HG03139 (cell line): ENCODE results near the gene RIPOR1.

Source experiments
- ATAC-seq: cut with Tn5 transposase; IDR thresholded peaks from one replicate; pipeline ENCODE4 v1.9.1; 2021; ENCODE audit not compliant: unreplicated experiment

RIPOR1 gene

DNA sequence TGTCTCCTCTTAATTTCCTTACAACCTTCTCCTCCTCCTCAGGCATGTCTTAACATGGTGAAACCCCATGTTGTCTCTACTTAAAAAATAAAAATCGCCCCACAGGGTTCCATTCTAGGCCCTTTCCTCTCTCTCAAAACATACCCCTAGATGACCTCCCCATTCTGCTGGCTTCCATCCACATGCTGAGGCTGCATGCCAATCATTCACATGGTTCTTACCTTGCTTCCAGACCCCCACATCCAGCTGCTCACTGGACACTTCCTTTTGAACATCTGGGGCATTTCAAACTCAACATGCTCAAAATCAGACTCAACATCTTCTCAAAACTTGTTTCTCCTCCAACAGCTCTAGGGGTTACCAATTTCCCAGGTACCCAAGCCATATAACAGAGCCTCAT is 21.3 kb downstream of the RIPOR1 start:
- no peak for ATAC-seq

DNA sequence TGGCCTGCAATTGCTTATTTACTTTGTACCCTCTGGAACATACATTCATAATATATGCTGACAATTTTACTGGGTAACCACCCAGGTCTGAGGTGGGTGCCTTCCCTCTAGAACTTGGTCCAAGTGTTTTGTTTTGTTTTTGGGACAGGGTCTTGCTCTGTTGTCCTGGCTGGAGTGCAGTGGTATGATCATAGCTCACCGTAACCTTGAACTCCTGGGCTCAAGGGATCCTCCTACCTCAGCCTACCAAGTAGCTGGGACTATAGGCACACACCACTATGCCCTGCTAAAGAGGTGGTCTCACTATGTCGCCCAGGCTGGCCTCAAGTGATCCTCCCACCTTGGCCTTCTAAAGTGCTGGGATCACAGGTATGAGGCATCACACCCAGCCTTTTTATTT is 22.5 kb downstream of the RIPOR1 start:
- no peak for ATAC-seq

DNA sequence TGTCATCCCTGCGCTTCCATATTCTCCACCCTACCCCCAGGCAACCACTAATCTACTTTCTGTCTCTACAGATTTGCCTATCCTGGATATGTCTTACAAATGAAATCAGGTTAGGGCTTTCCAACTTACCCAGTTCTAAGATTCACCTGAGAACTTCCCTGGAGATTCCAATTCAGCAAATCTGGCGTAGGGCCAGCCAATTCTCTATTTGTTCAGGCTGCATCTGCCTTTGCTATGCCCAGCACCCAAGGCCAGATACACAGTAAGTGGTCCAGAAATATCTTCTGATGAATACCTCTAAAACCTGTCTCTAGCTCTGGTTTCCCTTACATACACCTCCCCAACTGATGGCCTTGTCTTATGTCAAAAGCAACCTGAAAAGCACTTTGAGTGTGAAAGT is 23.3 kb downstream of the RIPOR1 start:
- no peak for ATAC-seq

DNA sequence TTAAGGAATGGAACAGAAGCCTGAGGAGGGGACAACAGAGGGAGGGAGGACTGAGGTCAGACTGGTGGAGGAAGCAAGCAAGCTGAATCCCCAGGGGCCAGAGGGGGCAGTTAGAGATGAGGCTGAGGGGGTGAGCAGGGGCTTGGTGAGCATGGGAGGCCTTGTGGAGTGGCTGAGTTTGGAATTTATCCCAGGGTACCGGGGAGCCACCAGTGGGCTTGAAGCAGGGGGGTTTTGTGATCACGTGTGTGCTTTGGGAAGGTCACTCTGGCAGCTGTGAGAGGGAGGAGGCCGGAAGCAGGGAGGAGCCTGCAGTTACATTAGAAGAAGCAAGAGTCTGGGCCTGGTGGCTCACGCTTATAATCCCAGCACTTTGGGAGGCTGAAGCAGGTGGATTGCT is 23.8 kb downstream of the RIPOR1 start:
- ATAC-seq = no peak

DNA sequence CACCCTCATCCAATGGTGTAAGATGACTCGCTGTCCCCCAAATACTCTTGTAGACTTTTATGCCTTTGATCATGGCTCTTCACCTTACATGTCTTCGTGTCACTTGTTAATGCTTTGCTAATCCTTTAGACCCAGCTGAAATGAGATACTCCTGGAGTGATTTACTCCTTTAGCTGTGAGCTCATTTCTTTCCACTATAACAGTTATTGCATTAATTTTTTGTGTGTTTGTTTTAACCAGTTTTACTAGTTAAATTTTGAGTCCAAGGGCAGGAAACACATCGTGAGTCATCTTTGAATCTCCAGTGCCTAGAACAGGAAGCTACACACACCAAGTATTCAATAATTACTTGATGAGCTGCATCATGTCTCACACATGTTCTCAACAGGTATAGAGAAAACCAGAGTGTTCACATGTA is 27.2 kb downstream of the RIPOR1 start:
- no peak for ATAC-seq

DNA sequence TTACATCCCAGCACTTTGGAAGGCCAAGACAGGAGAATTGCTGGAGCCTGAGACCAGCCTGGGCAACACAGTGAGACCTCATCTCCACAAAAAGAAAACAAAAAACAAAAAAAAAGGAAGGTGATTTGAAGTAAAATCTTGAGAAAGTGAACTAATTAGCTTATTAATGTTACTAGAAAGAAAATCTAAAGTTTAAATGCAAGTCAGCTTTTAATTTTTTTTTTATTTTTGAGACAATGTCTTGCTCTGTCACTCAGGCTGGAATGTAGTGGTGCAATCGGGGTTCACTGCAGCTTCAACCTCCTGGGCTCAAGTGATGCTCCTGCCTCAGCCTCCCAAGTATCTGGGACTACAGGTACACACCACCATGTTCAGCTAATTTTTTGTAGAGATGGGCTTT is 30.2 kb downstream of the RIPOR1 start:
- no peak for ATAC-seq

DNA sequence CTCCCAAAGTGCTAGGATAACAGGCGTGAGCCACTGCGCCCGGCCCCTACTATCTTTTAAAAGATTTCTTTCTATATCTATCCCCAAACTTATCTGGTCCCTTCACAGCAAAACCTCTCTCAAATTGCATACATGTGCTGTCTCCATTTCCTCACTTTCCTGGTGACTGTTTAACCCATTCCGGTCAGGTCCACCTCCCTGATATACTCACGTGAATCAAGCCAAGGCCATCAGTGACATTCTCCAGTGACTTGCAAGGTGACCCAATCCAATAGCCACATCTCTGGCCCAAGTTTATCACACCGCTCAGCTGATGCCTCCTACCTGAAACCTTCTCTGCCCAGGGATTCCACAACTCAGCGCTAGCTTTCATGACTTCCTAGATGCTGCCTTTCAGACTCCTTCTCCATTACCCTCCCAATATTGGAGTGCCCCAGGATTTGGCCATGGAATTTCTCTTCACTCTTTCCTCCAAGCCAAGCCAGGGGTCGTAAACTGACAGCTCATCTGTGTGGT is 32.3 kb downstream of the RIPOR1 start:
- no peak for ATAC-seq

DNA sequence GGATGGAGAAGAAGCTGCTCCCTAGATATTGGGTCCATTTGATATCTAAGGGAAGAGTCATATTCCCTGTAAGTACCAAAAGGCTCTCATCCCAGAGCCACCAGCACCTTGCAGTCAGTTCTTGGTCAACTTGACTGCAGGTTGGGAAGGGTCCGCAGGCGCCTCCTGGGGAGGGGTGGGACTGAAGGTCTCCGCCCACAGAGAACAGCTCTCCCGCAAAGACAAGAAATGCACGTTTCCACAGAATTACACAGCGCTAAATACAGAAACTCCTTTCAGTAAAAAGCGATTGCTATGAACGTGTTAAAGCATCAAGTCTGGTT is 32.8 kb downstream of the RIPOR1 start:
- ATAC-seq = no peak

DNA sequence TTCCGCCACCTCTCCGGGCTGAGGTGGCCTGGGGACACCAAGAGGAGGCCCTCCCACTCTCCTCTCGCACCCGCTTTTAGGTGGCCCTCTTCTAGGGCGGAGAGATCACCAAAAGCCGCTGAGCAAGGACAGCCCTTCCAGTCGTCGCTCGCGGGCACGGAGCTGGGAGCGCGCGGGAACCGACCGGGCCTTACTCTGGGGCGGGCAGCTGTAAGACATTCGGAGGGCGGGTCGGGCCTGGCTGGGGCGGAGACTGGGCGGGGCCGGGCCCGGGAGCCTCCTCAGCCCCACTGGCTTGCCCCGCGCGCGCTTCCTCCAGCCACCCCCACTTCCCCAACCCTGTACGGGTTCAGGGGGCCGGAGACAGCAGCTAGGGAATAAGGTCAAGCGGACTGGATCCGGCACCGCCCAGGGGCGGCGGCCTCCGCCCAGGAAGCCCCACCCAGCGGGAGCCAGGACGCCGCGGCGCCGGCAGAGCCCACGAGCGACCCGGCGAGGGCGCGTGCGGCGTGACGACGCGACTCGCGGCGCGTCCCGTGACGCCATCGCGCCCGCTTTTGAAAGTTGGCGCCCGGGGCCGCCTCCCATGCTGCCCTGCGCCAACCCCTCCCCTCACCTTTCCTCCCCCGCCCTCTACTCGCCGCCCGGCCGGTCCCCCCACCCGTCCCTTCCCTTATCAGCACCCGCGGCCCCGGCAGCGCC is 33.3 kb downstream of the RIPOR1 start:
- ATAC-seq = peak; percentile 74

DNA sequence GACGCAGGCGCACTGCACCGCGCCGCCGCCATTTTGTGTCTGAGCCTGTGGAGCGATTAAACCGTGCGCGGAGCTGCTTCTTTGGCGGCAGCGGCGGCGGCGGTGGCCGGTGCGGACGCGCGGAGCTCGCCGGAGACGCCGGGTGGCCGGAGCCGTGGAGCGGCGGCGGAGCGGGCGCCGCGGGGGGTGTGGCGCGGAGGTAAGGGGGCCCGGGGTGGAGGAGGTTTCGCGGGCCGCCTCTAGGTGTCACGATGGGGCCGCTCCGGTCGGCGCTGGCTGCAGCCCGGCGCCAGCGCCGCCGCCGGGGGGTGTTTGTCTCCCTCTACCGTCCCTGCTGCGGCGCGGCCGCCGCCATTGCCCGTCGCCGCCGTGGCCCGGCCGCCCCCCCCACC is 33.9 kb downstream of the RIPOR1 start, which contains the start of gene CTCF:
TSS of gene CTCF (plus strand) at position 1 of the 392 bp plus-strand sequence. CDS start 48,307 bp downstream, outside the sequence.
- peak; percentile 43 for ATAC-seq

DNA sequence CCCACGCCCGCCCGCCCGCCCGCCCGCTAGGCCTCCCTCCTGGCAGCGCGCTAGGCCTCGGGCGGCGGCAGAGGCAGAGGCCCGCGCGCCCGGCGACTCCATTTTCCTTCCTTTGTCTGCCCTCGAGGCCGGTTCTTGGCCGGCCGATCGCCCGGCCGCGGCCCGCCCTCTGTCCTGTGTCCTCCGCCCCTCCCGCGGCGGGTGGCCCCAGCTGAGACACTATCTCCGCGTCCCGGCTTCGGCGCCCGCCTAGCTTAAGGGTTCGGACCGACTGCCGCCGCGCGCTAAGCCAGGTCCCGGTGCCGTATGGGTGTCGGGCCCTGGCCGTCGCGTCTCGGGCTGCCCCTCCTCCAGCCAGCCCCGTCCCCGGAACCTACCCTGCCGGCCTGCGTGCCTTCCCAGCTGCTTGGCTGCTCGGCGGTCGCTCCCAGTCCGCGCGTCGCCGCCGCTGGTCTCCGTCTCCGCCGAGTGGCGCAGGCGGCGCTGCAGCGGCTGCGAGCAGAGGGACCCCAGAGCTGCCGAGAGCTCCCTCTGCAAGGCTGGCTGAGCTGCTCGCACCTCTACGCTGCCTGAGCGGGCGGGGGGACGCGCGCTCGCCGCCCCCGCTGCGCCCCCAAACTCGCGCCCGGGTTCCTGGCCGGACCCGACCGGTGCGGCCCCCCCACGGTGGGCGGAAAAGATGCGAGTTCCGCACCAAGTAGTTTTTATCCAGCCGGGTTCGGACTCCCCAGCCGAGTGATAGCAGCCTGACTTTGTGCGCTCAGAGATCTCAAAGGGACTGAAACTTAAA is 34.5 kb downstream of the RIPOR1 start:
- peak; percentile 9 for ATAC-seq

DNA sequence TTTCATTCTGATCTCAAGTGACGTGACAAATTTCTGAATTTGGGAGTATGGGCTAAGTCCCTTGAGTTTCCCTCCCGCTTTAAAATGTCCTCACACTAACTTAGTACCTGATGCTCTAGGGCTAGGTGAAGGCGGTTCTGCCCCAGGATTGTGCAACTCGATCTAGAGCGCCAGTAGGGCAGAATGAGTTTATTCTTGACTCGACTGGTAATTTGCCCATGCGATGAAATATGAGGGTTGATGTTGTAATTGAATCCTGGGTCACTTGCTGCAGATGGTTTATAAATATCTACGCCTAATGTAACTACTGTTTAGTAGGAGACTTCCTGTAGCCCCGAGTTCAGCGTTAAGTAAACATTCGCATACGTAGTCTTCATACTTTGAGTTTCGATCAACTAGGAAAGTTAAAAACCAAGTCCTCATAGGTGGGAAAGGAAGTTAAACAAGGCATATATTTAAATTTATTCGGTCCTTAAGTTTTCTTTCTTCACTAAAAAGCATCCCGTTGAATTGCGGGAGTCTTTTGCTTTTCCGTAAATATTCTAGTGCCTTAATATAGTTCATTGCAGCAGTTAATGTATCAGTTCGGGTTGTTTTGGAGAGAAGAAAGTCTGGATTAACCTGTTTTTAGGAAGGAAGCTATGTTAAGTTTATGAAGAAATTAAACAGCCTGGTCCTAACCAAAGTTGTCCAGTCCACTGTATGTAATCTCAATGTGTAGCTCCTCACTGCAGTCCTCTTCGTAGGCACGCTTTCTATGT is 35.3 kb downstream of the RIPOR1 start:
- no peak for ATAC-seq

DNA sequence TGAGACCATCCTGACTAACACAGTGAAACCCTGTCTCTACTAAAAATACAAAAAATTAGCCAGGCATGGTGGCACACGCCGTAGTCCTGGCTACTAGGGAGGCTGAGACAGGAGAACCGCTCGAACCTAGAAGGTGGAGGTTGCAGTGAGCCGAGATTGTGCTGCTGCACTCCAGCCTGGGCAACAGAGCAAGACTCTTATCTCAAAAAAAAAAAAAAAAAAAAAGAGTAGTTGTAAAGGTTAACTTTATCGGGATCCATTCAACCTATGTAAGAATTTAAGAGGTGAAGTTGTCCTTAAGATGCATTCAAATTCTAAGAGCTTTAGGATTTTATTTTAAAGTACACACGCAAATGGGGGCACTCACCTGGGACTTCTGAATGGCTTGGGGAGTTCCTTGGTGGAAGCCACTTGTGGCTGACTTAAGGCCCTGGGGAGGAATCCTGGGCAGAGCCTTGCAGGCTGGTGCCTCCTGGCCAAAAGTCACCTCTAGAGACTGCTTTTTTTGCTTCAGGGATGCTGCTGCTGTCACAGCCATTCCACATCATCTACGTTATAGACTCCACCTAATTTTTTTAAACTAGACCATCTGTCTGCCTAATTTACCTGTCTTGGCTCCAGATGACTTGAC is 37.0 kb downstream of the RIPOR1 start:
- ATAC-seq = no peak

DNA sequence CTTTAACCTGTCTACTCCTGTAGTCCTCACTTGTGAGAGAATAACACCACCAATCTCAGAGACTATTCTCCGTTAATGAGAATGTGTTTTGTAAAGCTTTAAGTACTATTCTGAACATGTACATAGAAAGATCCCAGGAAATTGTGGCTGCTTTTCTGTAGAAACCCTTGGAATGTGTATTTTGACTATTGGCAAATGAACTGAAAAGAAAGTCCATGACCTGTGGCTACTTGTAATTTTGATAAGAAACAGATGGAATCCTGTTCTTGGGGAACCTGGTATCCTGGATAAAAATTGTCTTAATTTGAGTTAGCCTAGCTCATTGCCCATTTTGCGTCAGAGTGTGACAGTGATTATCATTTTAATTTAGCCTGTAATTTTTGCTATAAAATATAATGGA is 42.8 kb downstream of the RIPOR1 start:
- no peak for ATAC-seq

DNA sequence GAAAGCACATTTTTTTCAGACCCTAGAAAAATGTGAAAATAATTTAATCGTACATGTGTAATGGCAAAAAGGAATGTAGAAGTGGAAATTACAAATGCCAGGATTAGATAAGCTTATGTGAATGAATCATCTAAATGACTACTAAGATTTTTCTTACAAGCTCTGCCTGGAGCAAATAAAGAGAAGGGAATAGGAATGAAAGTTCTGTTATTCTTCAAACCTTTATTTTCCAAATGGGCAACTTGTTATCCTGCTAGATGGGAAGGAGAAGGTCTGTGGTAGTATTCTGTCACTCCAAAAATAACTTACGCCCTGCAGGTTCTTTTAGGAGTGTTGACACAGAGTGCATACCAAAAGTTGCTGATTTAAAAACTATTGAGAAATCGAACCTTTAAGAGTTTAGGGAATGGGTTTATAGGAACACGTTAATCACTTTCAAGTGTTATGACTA is 43.4 kb downstream of the RIPOR1 start:
- no peak for ATAC-seq

DNA sequence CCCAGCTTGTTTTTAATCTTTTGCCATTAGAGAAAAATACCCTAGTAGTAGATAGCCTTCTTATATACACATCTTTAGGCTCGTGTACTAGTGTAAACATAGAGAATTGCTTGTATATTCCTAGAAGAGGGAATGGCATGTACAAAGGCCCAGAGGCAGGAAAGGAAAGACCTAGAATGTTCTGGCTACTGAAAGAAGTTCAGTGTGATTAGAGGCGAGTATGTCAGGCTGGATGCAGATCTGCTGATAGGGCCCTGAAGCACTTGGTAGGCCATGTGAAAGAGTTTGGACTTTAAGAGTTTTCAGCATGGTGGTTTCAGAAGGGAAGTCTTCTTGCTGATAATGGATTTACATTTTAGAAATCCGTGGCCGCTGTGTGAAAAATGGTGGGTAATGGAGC is 51.1 kb downstream of the RIPOR1 start:
- ATAC-seq = no peak

DNA sequence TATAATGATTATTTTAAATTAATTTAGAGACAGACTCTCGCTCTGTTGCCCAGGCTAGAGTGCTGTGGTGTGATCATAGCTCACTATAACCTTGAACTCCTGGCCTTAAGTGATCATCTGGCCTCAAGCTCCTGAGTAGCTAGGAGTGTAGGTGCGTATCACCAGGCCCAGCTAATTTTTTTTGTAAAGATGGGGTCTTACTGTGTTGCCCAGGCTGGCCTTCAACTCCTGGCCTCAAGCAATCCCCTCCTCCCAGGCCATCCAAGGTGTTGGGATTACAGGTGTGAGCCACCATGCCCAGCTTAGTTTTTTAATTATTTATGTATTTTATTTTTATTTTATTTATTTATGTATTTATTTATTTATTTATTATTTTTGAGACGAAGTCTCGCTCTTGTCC is 51.6 kb downstream of the RIPOR1 start:
- ATAC-seq = no peak

DNA sequence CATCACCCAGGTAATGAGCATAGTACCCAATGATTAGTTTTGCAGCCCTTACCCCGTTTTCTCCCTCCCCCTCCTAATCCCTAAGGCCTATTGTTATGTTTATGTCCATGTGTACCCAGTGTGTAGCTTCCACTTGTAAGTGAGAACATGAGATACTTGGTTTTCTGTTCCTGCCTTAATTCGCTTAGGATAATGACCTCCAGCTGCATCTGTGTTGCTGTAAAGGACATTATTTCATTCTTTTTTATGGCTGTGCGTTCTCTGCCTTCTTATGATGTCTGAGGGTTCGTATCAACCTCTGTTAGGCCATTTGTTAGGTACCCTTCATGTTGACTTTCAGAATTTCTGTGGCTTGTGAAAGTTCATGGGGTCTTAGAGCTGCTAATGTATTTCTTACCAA is 64.7 kb downstream of the RIPOR1 start:
- ATAC-seq = no peak

DNA sequence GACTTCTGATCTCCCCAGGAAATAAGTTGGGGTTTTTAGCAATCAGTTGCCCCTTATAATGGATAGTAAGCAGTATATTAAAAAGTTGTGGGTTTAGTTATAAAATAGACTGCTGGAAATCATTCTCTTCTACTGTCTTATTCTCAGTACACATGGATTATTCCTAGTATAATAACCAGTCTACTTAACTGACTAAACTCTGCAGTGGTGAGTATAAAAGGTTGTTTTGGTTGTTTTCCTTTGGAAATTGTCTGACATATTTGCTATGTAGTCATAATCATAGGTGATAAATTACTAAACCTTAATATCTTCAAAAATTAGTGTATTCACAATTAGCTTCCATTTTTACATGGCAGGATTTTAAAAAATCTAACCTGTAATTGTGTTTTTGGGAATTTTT is 65.1 kb downstream of the RIPOR1 start:
- ATAC-seq = no peak

DNA sequence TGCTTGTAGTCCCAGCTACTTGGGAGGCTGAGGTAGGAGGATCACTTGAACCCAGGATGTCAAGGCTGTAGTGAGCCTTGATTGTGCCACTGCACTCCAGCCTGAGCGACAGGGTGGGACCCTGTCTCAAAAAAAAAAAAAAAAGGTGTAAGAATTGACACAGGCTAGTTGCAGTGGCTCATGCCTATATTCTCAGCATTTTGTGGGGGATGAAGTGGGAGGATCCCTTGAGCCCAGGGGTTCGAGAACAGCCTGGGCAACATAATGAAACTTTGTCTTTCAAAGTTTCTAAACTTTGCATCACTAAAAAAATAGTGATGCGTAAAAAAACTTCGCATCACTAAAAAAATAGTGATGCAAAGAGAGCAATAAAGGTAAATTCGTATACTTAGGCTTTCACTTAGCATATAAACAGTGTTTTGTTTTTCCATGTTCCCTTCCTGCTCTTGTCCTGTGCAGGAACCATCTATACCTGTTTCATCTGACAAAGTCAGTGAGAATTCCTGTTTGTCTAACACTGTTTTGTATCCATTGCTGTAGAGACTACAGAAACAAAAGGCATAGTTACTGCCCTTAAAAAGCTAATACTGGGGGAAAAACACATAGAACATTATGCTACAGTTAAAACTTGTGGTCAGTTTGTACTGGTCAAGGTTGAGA is 65.8 kb downstream of the RIPOR1 start:
- ATAC-seq = no peak

DNA sequence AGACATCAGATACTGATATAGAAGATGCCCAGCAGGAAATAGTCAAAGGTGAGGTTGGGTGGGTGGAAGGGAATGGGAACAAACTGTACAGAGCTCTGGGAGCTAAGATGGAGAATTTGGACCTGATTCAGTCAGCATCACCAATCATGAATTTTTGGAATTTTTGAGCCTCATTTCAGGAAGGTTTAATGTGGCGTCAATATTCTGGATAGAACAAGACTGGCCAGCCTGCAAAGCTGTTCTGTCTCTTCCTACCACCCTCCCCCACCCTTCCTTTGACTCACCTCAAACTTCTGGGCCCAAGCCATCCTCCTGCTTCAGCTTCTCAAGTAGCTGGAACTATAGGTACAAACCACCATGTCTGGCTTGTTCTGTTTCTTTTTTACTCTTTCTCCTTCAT is 66.3 kb downstream of the RIPOR1 start:
- no peak for ATAC-seq
